HG03571 (cell line): ENCODE results near the gene DPF3.

Experiments used
- ATAC-seq: cut with Tn5 transposase; IDR thresholded peaks from one replicate; pipeline ENCODE4 v1.9.1; 2021; ENCODE audit not compliant: unreplicated experiment

Gene DPF3

GRCh38 chr14:72621387-72622065 is 272.4 kb downstream of the DPF3 start:
- no peak for ATAC-seq

GRCh38 chr14:72619881-72620280 is 274.0 kb downstream of the DPF3 start:
- no peak for ATAC-seq

GRCh38 chr14:72619111-72619571 is 274.8 kb downstream of the DPF3 start:
- ATAC-seq, result no peak

- ATAC-seq, result no peak
Measured at GRCh38 chr14:72618424-72618823, 275.5 kb downstream of the DPF3 start.

- ATAC-seq, result no peak
Measured at GRCh38 chr14:72617391-72618031, 276.4 kb downstream of the DPF3 start.

- no peak for ATAC-seq
Measured at GRCh38 chr14:72616811-72617210, 277.1 kb downstream of the DPF3 start.

- no peak for ATAC-seq
Measured at GRCh38 chr14:72616294-72616693, 277.6 kb downstream of the DPF3 start.

GRCh38 chr14:72615451-72616121 is 278.3 kb downstream of the DPF3 start:
- ATAC-seq, result no peak

- ATAC-seq, result no peak
Measured at GRCh38 chr14:72614891-72615415, 278.9 kb downstream of the DPF3 start.

GRCh38 chr14:72614365-72614764 is 279.5 kb downstream of the DPF3 start:
- ATAC-seq, result no peak

GRCh38 chr14:72613975-72614319 is 280.0 kb downstream of the DPF3 start:
- no peak for ATAC-seq

GRCh38 chr14:72613231-72613974 is 280.5 kb downstream of the DPF3 start:
- ATAC-seq, result no peak

GRCh38 chr14:72612041-72612440 is 281.9 kb downstream of the DPF3 start:
- no peak for ATAC-seq

- no peak for ATAC-seq
Measured at GRCh38 chr14:72611506-72611905, 282.4 kb downstream of the DPF3 start.

GRCh38 chr14:72610831-72611200 is 283.1 kb downstream of the DPF3 start:
- ATAC-seq, result no peak

- ATAC-seq, result no peak
Measured at GRCh38 chr14:72610096-72610830, 283.6 kb downstream of the DPF3 start.

GRCh38 chr14:72609205-72609916 is 284.5 kb downstream of the DPF3 start:
- ATAC-seq, result no peak

GRCh38 chr14:72608391-72609204 is 285.3 kb downstream of the DPF3 start:
- no peak for ATAC-seq
